Adrenal gland (tissue), 5 donors: ENCODE data around the gene NUP93.

Source experiments
- CTCF ChIP-seq, 6 experiments: fragments of 450-650 bp in 4 of 6; fragments of 200-600 bp in 2 of 6; sonication (generic) in 1 of 6; IDR thresholded peaks; 1 replicate in 5 of 6; 2 replicates in 1 of 6; pipeline versions ENCODE4 v1.5.1 to v1.8.0; 2016 to 2021; ENCODE audit warnings: antibody characterized with exemption in 6 of 6, mild to moderate bottlenecking in 2 of 6, moderate library complexity in 1 of 6
- POLR2A ChIP-seq, 2 donors: fragments of 450-650 bp; IDR thresholded peaks; one replicate each; pipeline ENCODE4 v1.6.1; 2017; ENCODE audit warnings: antibody characterized with exemption in 2 of 2, mild to moderate bottlenecking in 2 of 2, moderate library complexity in 1 of 2
- donor health status: DM: no; HTN: no; CAD: no.

GRCh38 chr16:56798955-56799354 lies 69.0 kb downstream of the NUP93 start:
- TF ChIP-seq CTCF (IDR thresholded peaks at IDR 0.05) (no peak), POLR2A (IDR thresholded peaks at IDR 0.05) (no peak)
